A673 (cell line): ENCODE data around the gene AGMO. TPM values are rescaled to one million over a fixed set of nuclear protein-coding genes. Genes with fewer than 3 reads are reported as not detected.

Source experiments
- BruUV-seq: library from RNA; stranded (reverse); fragments of 400-500 nt; replicated peaks from 2 replicates; lab custom pipeline; 2021; lab: Mats Ljungman, UMichigan
- CTCF ChIA-PET: fragments of 300-600 bp; sonication (Branson Sonifier 250); formaldehyde crosslinking; loops from one replicate; lab custom pipeline; 2022; ENCODE audit warnings: antibody characterized with exemption; lab: Charles Lee
- POLR2A ChIA-PET: fragments of 300-600 bp; sonication (Branson Sonifier 250); formaldehyde crosslinking; loops from one replicate; lab custom pipeline; 2022; ENCODE audit warnings: antibody characterized with exemption; ENCODE audit not compliant: low non-redundant PET; lab: Charles Lee
- DNase-seq: peaks from one replicate; pipeline ENCODE4 v3.0.0-alpha.2; 2015; ENCODE audit warnings: low spot score
- H3K27ac ChIP-seq: fragments of 200-600 bp; sonication (generic); 2 replicates; pipeline ENCODE4 v1.5.1; 2016; ENCODE audit warnings: mixed run types, low read depth, mild to moderate bottlenecking, mixed read lengths, antibody characterized with exemption, low read length; ENCODE audit not compliant: poor library complexity, severe bottlenecking
- H3K27me3 ChIP-seq: fragments of 200-600 bp; sonication (generic); replicated peaks from 2 replicates; pipeline ENCODE4 v1.6.1; 2017; ENCODE audit warnings: mixed run types, low read depth, mild to moderate bottlenecking, mixed read lengths, antibody characterized with exemption, low read length; ENCODE audit not compliant: insufficient read depth, poor library complexity
- H3K36me3 ChIP-seq: fragments of 200-600 bp; sonication (generic); 2 replicates; pipeline ENCODE4 v1.6.1; 2016; ENCODE audit warnings: mixed run types, mild to moderate bottlenecking, mixed read lengths, antibody characterized with exemption, low read length; ENCODE audit not compliant: insufficient read depth, poor library complexity, severe bottlenecking
- H3K4me1 ChIP-seq: fragments of 200-600 bp; sonication (generic); 2 replicates; pipeline ENCODE4 v1.6.1; 2017; ENCODE audit warnings: mixed run types, mild to moderate bottlenecking, mixed read lengths, antibody characterized with exemption, low read length; ENCODE audit not compliant: insufficient read depth, poor library complexity, severe bottlenecking
- H3K4me3 ChIP-seq: fragments of 200-600 bp; sonication (generic); 2 replicates; pipeline ENCODE4 v1.5.1; 2016; ENCODE audit warnings: low read depth, mixed run types, mild to moderate bottlenecking, mixed read lengths, low read length; ENCODE audit not compliant: poor library complexity, severe bottlenecking
- H3K9me3 ChIP-seq: fragments of 200-600 bp; sonication (generic); 2 replicates; pipeline ENCODE4 v1.6.1; 2016; ENCODE audit warnings: mixed run types, low read depth, mild to moderate bottlenecking, mixed read lengths, antibody characterized with exemption, low read length; ENCODE audit not compliant: poor library complexity, severe bottlenecking
- CTCF ChIP-seq: fragments of 300-800, 200-600 bp; sonication (generic); conservative IDR thresholded peaks from 2 replicates; pipeline ENCODE4 v1.5.1; 2017; ENCODE audit warnings: low read depth, mild to moderate bottlenecking, antibody characterized with exemption, low read length, moderate library complexity, mixed read lengths
- EZH2 ChIP-seq: fragments of 200-600 bp; sonication (generic); IDR thresholded peaks from 2 replicates; pipeline ENCODE4 v1.6.1; 2017; ENCODE audit warnings: borderline replicate concordance, low read depth, mild to moderate bottlenecking, mixed read lengths, antibody characterized with exemption, low read length; ENCODE audit not compliant: poor library complexity, severe bottlenecking
- intact Hi-C: fragments of 100-400 bp; cut with micrococcal nuclease; formaldehyde crosslinking; loops from one replicate; pipeline ENCODE4 v1.10.0; 2022; ENCODE audit not compliant: unreplicated experiment
- total RNA-seq: library from RNA; stranded (reverse); gene quantifications from 2 replicates; pipeline ENCODE4 v1.2.3, GENCODE V29; 2021

Gene AGMO
- total RNA-seq, 1 experiment from 2014 or later: not detected

GRCh38 chr7:15489861-15490260 lies 72.0 kb downstream of the AGMO start:
- BruUV-seq: no TSS peak
- H3K27me3 ChIP-seq: peaks cover 4% of the 10 kb centered on the region
- no peaks in the 10 kb centered on the region for H3K4me1 ChIP-seq
- H3K27ac ChIP-seq: no peak overlapping the region
- no peaks in the 10 kb centered on the region for H3K36me3 ChIP-seq
- CTCF ChIA-PET: no interaction called here
- H3K4me3 ChIP-seq: no peak overlapping the region
- intact Hi-C loops: no loop called here
- TF ChIP-seq CTCF: no peak
- no peak for TF ChIP-seq EZH2
- H3K9me3 ChIP-seq: no peaks in the 10 kb centered on the region
- DNase-seq: no peak
- POLR2A ChIA-PET: no interaction called here

DNA sequence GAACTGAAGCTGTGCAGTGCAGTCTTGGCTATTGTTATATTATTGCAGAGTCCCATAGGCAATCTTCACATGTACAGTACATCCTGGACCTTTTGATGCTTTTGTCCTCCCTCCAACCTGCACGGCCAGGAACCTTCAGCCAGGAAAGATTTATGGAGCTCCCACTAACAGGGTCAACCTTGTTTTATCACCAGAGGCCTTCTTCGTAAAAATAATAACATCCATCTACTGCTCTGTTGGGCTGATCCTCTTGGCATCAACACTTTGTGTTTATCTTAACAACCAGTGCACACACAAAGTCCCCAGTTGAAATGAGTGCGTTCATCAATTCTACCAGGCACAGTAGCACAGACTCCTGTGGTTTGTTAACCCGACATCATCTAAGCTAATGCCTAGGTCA lies 72.4 kb downstream of the AGMO start:
- H3K36me3 ChIP-seq: no peaks in the 10 kb centered on the region
- DNase-seq: no peak
- H3K4me3 ChIP-seq: no peak overlapping the region
- no peak overlapping the region for H3K27ac ChIP-seq
- H3K9me3 ChIP-seq: no peaks in the 10 kb centered on the region
- ChIA-PET CTCF (no interaction called here), POLR2A (no interaction called here)
- intact Hi-C loops: no loop called here
- TF ChIP-seq CTCF: no peak
- TF ChIP-seq EZH2: no peak
- no peaks in the 10 kb centered on the region for H3K4me1 ChIP-seq
- H3K27me3 ChIP-seq: peaks cover 4% of the 10 kb centered on the region
- no TSS peak for BruUV-seq

DNA sequence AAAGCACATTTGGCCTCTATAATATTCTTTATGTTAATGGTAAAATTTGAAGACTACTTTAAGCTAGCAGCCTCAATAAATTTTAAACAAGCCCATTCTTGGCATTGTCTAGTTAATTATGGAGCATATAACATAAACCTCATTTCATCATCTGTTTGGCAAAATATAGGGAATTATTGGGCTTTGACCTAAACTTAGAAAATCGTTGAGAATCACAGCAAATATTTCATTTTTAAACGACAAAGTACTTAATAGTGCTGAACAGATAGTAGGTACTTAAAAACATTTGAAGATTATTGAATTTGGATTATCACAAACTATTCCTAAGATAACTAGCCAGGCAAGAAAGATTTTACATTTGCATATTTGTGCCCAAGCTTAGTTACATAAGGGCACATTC lies 73.4 kb downstream of the AGMO start:
- ChIA-PET CTCF (no interaction called here), POLR2A (no interaction called here)
- Histone ChIP-seq H3K4me1 (no peaks in the 10 kb centered on the region), H3K27me3 (peaks cover 4% of the 10 kb centered on the region), H3K4me3 (no peak overlapping the region), H3K27ac (no peak overlapping the region), H3K9me3 (no peaks in the 10 kb centered on the region), H3K36me3 (no peaks in the 10 kb centered on the region)
- BruUV-seq: no TSS peak
- intact Hi-C loops: no loop called here
- no peak for TF ChIP-seq CTCF
- TF ChIP-seq EZH2: no peak
- no peak for DNase-seq
